ENCODE data around the gene POLR1A. TPM values are rescaled to one million over a fixed set of nuclear protein-coding genes. Genes with fewer than 3 reads are reported as not detected.

Gene POLR1A
- total RNA-seq, 1 donor from 2014 or later: 54.5 TPM

DNA sequence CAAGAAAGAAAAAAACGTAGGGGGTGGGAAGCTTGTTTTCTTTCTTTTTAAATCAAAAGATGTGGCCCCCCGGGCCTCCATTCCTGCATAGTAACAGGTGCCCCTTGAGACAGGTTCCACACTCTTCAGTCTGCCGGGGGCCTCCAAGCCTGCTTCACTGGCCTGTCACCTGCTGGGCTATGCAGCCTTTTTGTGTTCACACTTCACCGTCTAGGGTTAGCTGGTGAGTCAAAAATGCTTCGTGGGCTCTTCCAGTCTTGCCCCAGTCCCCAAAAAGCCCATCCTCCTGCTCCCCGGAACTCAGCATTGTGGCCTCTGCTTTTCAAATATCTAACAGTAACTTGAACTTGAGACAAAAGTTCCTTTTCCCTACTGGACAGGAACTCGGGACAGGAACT lies 67.9 kb downstream of the POLR1A start:
- peak overlapping the region; percentile 98 for H3K27ac Mint-ChIP-seq
- intact Hi-C loops (cut with micrococcal nuclease): loop anchor here (1.0 to 5.0 kb wide), 9 partner anchors 17 to 403 kb away; partner anchors contain the start of genes IMMT, KDM3A, MRPL35 and PTCD3
- peak overlapping the region; percentile 73 for H3K4me3 Mint-ChIP-seq (ENCODE audit: low read depth)
- peaks cover 94% of the 10 kb centered on the region for H3K36me3 Mint-ChIP-seq (ENCODE audit: low read depth)
- no peaks in the 10 kb centered on the region for H3K9me3 Mint-ChIP-seq
- H3K4me1 Mint-ChIP-seq (ENCODE audit: low read depth): peaks cover 67% of the 10 kb centered on the region
- no peaks in the 10 kb centered on the region for H3K27me3 Mint-ChIP-seq (ENCODE audit: low read depth)
- DNase-seq (ENCODE audit: low spot score): no peak

DNA sequence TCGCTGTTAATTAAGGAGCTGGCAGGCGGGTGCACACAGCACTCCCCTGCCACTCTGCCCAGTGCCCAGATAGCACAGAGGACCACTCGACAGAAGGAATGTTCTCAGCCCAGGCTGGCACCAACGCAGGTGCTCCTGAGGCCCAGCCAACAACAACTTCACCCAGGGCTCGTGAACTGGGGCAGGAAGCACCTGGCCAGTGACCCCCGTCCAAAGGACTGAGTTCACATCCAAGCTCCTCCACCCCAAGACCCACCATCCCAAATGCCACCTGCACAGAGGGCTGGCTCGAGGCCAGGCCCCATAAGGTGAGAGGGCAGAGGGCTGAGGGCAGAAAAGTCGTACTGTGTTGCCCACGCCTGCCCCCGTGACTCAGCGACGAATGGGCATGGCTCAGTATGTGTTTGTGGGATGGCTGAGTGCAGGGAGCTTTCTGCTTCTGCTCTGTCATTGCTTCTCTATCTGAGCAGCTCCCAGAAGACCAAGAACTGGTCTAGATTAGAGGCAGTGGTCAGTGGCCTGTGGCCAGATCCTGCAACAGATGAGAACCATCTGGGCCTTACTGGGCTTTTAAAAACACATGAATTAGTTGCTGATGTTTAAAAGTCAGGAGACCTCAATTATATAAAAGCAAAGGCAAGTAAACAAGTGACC lies 68.4 kb downstream of the POLR1A start:
- H3K27me3 Mint-ChIP-seq (ENCODE audit: low read depth): no peaks in the 10 kb centered on the region
- intact Hi-C loops (cut with micrococcal nuclease): loop anchor here (2.0 to 5.0 kb wide), 3 partner anchors 16 to 160 kb away; partner anchors contain the start of genes IMMT and MRPL35
- DNase-seq (ENCODE audit: low spot score): no peak
- H3K27ac Mint-ChIP-seq: peak overlapping the region; percentile 98
- H3K4me1 Mint-ChIP-seq (ENCODE audit: low read depth): peaks cover 63% of the 10 kb centered on the region
- H3K36me3 Mint-ChIP-seq (ENCODE audit: low read depth): peaks cover 94% of the 10 kb centered on the region
- peak overlapping the region; percentile 55 for H3K4me3 Mint-ChIP-seq (ENCODE audit: low read depth)
- H3K9me3 Mint-ChIP-seq: no peaks in the 10 kb centered on the region

GRCh38 chr2:86036669-86037138 lies 69.0 kb downstream of the POLR1A start:
- H3K27ac Mint-ChIP-seq: peak overlapping the region; percentile 98
- intact Hi-C loops (cut with micrococcal nuclease): loop anchor here (1.0 to 5.0 kb wide), 5 partner anchors 16 to 206 kb away; partner anchors contain the start of genes IMMT and MRPL35
- H3K4me1 Mint-ChIP-seq (ENCODE audit: low read depth): peaks cover 63% of the 10 kb centered on the region
- peaks cover 94% of the 10 kb centered on the region for H3K36me3 Mint-ChIP-seq (ENCODE audit: low read depth)
- DNase-seq (ENCODE audit: low spot score): no peak
- peak overlapping the region; percentile 65 for H3K4me3 Mint-ChIP-seq (ENCODE audit: low read depth)
- H3K27me3 Mint-ChIP-seq (ENCODE audit: low read depth): no peaks in the 10 kb centered on the region
- H3K9me3 Mint-ChIP-seq: no peaks in the 10 kb centered on the region

DNA sequence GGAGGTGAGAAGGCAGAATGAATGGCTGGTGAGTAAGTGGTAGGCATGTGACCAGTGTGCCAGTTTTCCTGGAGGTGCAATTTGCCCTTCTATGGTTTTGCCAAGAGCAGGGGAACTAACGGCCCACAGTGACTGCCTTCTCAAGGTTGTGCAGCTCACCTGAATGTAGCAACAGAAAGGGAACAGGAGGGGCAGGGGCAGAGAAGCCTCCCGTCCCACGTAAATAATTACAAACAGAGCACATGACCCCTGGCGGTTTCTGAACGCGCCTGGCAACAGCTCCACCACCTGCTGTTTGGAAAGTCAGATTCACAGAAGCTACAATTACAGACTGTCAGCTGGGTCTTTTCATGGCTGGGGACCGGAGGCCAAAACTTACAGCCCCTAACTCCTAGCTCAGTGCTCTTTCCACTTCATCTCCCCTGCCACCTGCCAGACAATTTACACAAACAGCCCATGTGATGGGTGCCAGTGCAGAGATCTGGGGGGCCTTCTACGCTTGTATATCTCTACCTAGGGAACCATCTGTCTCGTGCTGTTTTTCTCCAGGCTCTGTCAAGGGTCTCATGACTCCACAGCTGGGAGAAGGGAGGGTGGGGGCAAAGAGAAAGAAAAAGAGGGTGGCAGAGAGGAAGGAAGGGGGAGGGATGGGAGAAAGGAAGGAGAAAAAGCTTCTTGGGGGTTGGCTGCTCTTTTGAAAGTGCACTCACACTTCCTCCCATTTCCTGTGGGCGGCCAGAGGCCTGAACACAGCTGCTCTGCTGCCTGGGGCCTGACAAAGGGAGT lies 69.6 kb downstream of the POLR1A start:
- no peaks in the 10 kb centered on the region for H3K27me3 Mint-ChIP-seq (ENCODE audit: low read depth)
- DNase-seq (ENCODE audit: low spot score): peak; percentile 61
- H3K4me1 Mint-ChIP-seq (ENCODE audit: low read depth): peaks cover 60% of the 10 kb centered on the region
- peak overlapping the region; percentile 65 for H3K4me3 Mint-ChIP-seq (ENCODE audit: low read depth)
- peak overlapping the region; percentile 98 for H3K27ac Mint-ChIP-seq
- intact Hi-C loops (cut with micrococcal nuclease): loop anchor here (1.0 to 5.0 kb wide), 5 partner anchors 15 to 206 kb away; partner anchors contain the start of genes IMMT and MRPL35
- peaks cover 92% of the 10 kb centered on the region for H3K36me3 Mint-ChIP-seq (ENCODE audit: low read depth)
- no peaks in the 10 kb centered on the region for H3K9me3 Mint-ChIP-seq

DNA sequence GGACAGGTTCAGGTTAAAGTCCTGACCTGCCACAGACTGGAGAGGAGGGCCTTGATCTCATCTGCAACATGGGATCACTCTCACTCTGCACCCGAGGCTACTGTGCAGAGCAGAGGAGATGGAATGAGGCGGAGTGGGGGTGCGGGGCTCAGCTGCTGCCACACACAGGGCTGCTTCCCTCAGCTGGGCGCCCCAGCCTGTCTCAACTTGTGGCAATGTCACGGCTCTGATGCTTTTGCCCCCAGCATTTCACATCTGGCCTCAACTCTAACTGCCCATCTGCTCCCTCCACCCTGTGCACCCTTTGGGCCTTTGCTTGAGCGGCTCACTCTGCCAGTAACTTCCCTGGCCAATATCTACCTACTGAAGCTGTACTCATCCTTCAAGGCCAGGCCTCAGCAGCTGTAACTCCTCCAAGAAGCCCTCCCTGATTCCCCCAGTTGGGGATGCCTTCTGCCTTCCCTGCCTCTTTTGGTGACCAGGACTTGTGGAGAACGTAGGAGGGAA lies 70.3 kb downstream of the POLR1A start:
- peak overlapping the region; percentile 65 for H3K4me3 Mint-ChIP-seq (ENCODE audit: low read depth)
- H3K4me1 Mint-ChIP-seq (ENCODE audit: low read depth): peaks cover 53% of the 10 kb centered on the region
- no peaks in the 10 kb centered on the region for H3K9me3 Mint-ChIP-seq
- peaks cover 92% of the 10 kb centered on the region for H3K36me3 Mint-ChIP-seq (ENCODE audit: low read depth)
- intact Hi-C loops (cut with micrococcal nuclease): loop anchor here (5.0 kb wide), 2 partner anchors 103 to 162 kb away; partner anchors contain the start of genes IMMT and MRPL35
- no peak for DNase-seq (ENCODE audit: low spot score)
- H3K27me3 Mint-ChIP-seq (ENCODE audit: low read depth): no peaks in the 10 kb centered on the region
- peak overlapping the region; percentile 98 for H3K27ac Mint-ChIP-seq

DNA sequence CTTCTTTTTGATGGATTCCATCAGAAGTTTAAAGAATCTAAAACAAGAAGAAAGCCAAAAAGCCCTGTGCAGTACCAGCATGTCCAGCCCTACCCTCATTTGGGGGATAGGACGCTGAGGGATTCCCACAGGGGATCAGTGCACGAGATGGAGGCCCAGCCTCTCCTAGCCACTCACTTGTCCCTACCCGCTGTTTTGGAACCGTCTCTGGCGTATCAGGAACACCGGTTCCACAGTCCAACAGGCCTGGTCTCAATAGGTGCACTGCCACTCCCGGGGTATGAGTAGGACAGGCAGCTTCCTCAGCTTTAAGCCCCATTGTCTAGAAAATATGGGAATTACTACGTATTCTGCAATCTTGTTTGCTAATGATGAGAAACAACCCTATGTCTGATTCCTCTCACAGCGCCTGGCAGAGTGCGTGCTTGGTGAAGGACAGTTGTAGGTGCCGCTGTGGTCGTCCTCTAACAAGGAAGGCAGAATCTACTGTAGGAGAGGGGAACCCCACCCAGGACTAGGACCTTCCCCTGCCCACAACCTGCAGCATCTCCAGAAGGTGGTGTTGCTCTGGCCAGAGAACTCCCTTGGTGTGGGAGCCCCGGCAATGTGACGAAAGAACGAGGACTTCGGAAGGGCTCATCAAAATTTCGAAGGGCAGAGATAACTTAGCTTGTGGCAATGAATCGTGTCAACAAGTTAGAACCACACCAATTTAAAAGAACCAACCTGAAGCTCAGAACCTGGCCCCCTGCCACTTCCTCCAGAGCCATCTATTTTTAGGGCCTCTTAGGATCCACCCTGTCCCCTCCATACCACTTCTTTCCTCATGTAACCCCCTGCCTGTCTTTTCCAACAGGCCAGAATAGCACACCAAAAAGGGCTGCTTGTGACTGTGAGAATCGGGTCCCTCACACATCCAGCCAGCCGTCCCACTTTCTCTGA lies 71.7 kb downstream of the POLR1A start:
- Mint-ChIP-seq H3K9me3 (no peaks in the 10 kb centered on the region), H3K27me3 (ENCODE audit: low read depth) (no peaks in the 10 kb centered on the region), H3K27ac (peak overlapping the region; percentile 40), H3K4me1 (ENCODE audit: low read depth) (peaks cover 43% of the 10 kb centered on the region), H3K36me3 (ENCODE audit: low read depth) (peaks cover 89% of the 10 kb centered on the region), H3K4me3 (ENCODE audit: low read depth) (no peak overlapping the region)
- no peak for DNase-seq (ENCODE audit: low spot score)
- intact Hi-C loops (cut with micrococcal nuclease): no loop called here

- no peak overlapping the region for H3K27ac Mint-ChIP-seq
- peaks cover 86% of the 10 kb centered on the region for H3K36me3 Mint-ChIP-seq (ENCODE audit: low read depth)
- peaks cover 33% of the 10 kb centered on the region for H3K4me1 Mint-ChIP-seq (ENCODE audit: low read depth)
- DNase-seq (ENCODE audit: low spot score): no peak
- no peaks in the 10 kb centered on the region for H3K9me3 Mint-ChIP-seq
- intact Hi-C loops (cut with micrococcal nuclease): no loop called here
- no peaks in the 10 kb centered on the region for H3K27me3 Mint-ChIP-seq (ENCODE audit: low read depth)
- H3K4me3 Mint-ChIP-seq (ENCODE audit: low read depth): no peak overlapping the region
Measured at GRCh38 chr2:86032861-86033595, 72.7 kb downstream of the POLR1A start.

DNA sequence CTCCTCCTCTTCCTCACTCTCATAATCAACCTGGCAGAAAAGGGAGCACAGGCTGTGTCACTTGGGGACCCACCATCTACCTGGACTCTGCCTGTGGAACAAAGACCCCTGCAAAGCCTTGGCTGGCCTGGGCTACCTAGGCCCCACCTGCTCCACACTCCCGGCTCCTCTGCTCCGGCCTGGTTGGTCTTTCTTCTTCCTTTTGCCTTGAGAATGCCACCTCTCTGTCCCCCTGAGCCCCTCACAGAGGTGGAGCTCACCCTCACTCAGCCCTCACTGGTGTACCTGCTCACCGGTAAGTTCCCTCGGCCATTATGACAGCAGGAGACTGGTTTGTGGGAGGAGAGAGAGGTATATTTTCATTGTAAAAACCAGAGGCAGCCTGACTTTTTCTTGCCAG lies 74.1 kb downstream of the POLR1A start:
- DNase-seq (ENCODE audit: low spot score): no peak

DNA sequence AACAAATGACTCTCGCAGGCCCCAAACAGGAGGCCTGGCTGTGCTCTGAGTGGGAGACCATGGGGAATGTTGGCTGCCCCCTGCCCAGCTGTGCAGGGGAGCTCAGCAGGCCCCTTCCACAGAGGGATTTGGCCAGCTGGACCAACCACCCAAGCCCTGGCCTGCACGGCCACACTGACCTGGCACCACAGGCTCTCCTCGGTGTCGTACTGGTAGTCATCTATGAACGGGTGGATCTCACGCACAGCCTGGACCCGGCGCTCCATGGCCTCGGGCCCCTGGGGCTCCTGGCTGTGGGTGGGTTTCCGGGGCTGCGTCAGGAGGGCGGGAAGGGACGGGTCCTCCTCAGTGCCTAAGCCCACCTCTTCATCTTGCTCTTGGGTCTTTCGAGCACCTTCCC lies 74.5 kb downstream of the POLR1A start:
- Mint-ChIP-seq H3K4me1 (ENCODE audit: low read depth) (peaks cover 16% of the 10 kb centered on the region), H3K9me3 (no peaks in the 10 kb centered on the region), H3K36me3 (ENCODE audit: low read depth) (peaks cover 88% of the 10 kb centered on the region), H3K4me3 (ENCODE audit: low read depth) (no peak overlapping the region), H3K27me3 (ENCODE audit: low read depth) (no peaks in the 10 kb centered on the region), H3K27ac (no peak overlapping the region)
- intact Hi-C loops (cut with micrococcal nuclease): no loop called here
- no peak for DNase-seq (ENCODE audit: low spot score)

More for the DNA sequence above, 74.1 kb downstream of the POLR1A start:
- Mint-ChIP-seq H3K36me3 (ENCODE audit: low read depth) (peaks cover 89% of the 10 kb centered on the region), H3K27ac (no peak overlapping the region), H3K27me3 (ENCODE audit: low read depth) (no peaks in the 10 kb centered on the region), H3K4me3 (ENCODE audit: low read depth) (no peak overlapping the region), H3K9me3 (no peaks in the 10 kb centered on the region), H3K4me1 (ENCODE audit: low read depth) (peaks cover 20% of the 10 kb centered on the region)
- intact Hi-C loops (cut with micrococcal nuclease): no loop called here

DNA sequence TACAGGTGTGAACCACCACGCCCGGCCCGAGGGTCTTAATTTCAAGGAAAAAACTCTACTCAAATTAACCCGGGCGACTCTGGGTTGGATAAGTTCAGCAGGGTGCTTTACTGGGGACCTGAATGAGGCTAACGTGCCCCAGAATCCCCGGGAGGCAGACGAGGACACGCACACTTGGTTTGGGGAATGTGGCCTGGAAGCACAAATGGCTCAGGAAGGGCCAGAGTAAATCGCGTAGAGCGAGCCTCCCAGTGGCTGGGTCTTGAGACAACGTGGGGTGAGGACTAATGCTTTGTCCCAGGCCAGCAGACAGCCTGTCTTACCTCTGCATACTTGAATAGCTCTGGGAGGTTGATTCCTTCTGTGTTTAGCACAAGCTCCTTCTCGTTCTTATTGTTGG lies 75.8 kb downstream of the POLR1A start:
- peaks cover 86% of the 10 kb centered on the region for H3K36me3 Mint-ChIP-seq (ENCODE audit: low read depth)
- no peak overlapping the region for H3K4me3 Mint-ChIP-seq (ENCODE audit: low read depth)
- H3K4me1 Mint-ChIP-seq (ENCODE audit: low read depth): peaks cover 8% of the 10 kb centered on the region
- intact Hi-C loops (cut with micrococcal nuclease): no loop called here
- H3K27ac Mint-ChIP-seq: no peak overlapping the region
- H3K27me3 Mint-ChIP-seq (ENCODE audit: low read depth): no peaks in the 10 kb centered on the region
- DNase-seq (ENCODE audit: low spot score): no peak
- H3K9me3 Mint-ChIP-seq: no peaks in the 10 kb centered on the region

DNA sequence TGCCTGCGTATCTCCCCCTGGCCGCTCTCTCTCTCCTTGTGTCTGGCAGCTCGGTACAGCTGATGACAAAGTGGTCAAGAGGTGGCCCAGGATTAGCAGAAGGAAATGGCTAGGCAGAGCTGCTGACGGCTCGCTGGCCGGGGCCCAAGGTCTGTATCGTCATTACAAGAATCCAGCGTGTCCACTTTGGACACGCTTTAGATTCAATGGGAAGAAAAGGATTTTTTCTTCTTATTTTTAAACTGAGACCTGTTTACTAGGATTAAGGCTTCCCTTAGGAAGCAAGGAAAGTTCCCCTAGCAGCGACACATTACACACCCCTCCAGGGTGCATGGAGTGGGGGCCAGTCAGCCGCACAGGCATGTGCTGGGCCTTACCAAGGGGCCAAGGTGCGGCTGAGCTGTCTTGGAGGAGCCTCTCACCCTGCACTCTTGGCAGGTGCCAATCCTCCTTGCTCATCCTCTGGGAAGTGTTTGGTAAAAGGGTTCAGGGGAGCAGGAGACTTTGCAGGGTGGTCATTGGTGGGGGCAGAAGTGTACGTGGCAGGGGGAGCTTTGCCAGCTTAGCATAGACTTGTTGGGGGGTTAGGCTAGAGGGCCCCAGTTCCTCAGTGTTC lies 76.8 kb downstream of the POLR1A start:
- H3K4me1 Mint-ChIP-seq (ENCODE audit: low read depth): no peaks in the 10 kb centered on the region
- no peak overlapping the region for H3K4me3 Mint-ChIP-seq (ENCODE audit: low read depth)
- H3K36me3 Mint-ChIP-seq (ENCODE audit: low read depth): peaks cover 83% of the 10 kb centered on the region
- H3K9me3 Mint-ChIP-seq: no peaks in the 10 kb centered on the region
- no peak for DNase-seq (ENCODE audit: low spot score)
- intact Hi-C loops (cut with micrococcal nuclease): no loop called here
- no peak overlapping the region for H3K27ac Mint-ChIP-seq
- H3K27me3 Mint-ChIP-seq (ENCODE audit: low read depth): no peaks in the 10 kb centered on the region

Data from activated T-helper 2 cell treated with anti-CD3 and anti-CD28 coated beads, Interferon-gamma antibody, Interleukin-2, Interleukin-4, amounts not matched to agents 10 μg/mL and 5 μg/mL and 100 μg/mL, durations not matched to agents 14 hours and 24 hours and 36 hours (primary cell).